ENCODE measurements around the gene CDH1. TPM values are rescaled to one million over a fixed set of nuclear protein-coding genes. Genes with fewer than 3 reads are reported as not detected.

Gene CDH1
- total RNA-seq, 1 donor from 2014 or later, result under 0.01 TPM

DNA sequence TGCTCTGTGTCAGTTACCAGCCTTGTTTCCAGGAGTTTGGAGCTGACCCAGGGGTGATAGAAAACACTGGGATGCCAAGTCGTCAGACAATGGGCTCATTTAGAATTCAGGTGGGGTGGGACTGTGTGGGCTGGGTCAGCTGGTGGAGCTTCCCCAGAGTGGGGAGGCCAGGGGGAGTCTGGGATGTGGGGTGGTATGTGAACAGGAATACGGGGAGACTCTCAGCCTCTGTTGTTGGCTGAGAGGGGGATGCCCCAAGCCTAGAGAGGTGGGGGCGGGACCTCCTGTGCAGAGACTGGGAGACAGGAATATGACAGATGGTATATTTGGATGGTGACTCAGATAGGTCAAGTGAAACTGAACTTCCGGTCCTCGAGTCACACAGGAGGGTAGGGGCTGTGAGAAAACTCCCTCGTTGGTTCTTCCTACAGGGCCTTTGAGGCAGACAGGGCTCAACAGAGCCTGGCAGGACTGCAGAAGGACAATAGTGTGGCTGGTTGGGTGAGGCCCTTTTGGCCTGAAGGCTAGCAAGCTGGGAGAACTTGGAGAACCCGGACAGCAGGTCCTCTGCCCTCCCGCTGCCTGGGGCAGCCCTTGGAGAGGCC is 23.7 kb downstream of the CDH1 start:
- DNase-seq (ENCODE audit: low read depth, low spot score), result no peak

DNA sequence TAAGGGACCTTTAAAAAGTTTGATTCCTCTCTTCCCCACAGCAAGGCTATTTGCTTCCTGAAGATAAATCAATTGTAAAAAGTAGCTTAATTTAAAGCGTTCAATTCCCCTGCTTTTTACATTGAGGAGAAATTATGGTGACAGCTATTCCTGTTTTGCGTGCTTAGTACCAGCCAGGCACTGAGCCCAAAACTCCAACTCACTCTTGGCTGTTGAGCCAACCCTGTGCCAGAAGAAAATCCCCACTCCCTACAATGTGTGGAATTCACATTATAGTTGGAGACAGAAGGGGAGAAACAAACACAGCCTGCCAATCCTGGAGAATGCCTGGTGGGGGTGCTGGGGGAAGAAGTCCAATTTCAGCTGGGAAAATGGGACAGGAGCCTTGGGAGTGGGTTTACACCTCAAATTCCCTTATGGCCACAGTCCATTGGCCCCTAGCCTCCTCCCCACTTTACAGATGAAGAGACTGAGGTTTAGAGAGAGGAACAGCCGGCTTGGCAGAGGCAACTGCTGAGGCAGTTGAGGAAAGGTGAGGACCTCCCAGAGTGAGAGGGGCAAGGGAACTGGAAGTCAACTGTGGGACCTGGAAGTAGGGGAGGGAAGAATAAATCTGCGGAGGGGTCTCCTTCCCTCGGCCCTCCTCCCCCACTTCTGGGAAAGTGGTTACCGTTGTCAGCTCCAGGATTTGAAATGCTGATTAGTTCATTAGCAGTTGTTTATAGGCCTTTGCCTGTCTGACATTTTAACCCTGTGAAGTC is 26.1 kb downstream of the CDH1 start:
- DNase-seq (ENCODE audit: low read depth, low spot score), result no peak

DNA sequence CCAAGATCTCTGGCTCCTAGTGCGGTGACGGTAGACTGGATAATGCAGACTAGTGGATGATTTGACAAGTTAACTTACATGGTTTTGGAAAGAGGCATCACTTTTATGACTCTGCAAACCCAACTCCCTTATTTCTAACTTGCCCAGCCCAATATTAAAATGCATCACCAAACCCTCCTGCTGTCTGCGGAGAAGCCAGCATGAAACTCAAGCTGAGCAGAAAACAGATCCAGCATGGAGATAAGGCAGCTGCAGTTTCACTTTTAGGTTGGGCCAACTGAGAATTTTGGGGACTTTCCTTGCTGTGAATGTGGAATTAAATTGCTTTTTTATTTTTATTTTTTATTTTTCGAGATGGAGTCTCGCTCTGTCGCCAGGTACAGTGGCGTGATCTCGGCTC is 27.8 kb downstream of the CDH1 start:
- DNase-seq (ENCODE audit: low read depth, low spot score), result no peak

DNA sequence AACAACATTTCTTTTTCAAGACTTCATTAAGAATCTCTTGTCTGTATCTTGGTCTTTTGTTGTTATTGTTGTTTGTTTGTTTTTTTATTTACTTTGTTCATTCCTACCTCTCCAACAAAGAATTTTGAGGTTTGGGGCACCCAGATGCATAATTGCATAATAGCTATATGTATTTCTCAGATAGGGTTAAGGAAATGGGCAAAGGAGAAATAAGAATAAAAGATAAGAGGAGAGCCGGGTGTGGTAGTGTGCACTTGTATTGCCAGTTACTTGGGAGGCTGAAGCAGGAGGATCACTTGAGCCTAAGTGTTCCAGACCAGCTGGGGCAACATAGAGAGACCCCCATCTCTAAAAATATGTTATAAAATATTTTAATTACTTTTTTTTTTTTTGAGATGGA is 30.5 kb downstream of the CDH1 start:
- DNase-seq (ENCODE audit: low read depth, low spot score), result no peak

DNA sequence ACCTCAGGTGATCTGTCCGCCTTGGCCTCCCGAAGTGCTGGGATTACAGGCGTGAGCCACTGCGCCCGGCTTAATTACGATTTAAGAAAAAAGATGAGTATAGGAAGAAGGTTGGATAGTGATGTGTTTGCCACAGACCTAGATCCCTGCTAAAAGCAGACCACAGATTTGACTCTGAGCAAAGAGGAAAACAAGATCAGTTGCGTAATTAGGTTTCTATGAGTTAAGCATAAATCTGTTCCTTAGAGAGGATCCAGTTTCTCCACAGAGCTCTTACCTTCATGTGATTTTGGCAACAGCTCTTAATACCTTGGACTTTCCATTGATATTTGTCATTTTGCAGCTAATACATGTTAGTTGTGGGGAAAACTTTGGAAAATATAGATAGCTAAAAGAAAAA is 31.1 kb downstream of the CDH1 start:
- no peak for DNase-seq (ENCODE audit: low read depth, low spot score)

DNA sequence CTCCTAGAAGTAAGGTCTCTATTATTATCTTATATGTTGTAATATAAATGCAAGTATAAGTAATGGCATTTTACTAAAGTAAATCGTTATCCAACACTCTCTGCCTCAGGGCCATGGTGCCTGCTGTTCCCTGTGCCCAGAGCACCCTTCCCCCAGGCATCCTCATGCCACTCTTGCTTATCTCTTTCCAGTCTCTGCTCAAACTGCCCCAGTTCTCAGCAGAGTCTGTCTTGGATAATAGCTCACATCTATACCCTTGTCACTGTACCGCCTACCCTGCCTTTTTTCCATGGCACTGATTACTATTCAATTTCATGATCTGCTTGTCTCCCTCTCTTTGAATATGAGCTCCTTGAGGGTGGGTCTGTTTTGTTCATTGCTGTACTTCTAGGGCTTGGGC is 31.7 kb downstream of the CDH1 start:
- DNase-seq (ENCODE audit: low read depth, low spot score), result no peak

DNA sequence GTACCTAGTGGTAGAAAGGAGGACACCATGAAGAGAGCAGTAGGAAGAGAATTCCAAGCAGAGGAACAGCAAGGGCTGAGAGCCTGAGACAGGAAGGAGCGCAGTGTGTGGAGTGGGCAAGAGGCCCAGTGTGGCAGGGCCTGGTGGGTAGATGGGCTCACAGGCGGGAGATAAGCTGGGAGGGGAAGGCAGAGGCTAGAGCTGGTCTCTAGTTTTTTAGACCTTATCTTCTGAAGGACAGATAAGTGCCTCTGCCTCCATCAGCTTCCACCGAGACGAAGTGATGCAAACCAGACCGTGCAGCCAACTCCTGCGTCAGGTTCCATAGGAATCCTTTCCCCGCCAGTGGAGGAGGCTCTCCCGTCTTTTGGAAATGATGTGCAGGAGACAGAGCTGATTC is 33.6 kb downstream of the CDH1 start:
- no peak for DNase-seq (ENCODE audit: low read depth, low spot score)

DNA sequence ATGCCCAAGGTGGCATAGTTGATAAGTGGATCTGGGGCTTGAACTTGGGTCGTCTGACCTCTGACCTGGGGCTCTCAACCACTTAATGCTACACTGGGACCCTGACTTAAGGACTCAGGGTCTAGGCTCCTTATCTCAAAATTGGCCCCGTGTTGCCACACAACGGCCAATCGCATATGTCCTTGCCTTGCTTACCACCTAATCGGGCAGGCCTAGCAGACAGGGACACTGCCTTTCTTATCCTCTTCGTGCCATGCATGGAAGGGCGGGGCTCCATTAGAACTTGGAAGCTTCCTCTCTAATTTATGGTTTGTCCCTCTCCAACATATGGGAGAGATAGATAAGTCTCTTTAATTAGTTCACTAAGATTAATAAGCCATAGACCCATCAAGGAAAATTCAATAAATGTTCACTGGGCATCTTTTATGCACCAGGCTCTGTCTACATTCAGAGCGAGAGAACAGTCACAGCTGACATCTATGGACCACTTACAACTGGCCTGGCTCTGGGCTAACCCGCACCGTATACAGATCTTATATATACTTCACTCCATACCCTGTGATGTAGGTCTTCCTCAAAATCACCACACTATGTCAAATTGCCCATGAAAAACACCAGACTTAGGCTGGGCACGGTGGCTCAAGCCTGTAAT is 35.1 kb downstream of the CDH1 start:
- no peak for DNase-seq (ENCODE audit: low read depth, low spot score)

DNA sequence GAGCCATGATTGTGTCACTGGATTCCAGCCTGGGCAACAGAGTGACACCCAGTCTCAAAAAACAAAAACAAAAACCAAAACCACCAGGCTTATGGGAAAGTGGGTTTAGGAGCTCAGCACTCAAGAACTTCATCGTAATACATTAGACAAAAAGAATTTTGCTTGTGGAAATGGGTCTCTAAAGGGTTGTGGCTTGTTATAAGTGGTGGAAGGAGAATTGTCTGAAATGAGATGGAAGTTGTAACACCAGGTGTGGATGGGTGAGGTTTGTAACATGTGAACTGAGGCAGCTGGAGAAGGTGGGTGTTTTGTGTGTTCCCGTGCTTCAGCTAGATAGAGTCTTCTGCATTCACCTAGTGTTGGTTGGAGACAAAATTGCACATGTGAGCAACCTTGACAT is 35.8 kb downstream of the CDH1 start:
- DNase-seq (ENCODE audit: low read depth, low spot score), result no peak

DNA sequence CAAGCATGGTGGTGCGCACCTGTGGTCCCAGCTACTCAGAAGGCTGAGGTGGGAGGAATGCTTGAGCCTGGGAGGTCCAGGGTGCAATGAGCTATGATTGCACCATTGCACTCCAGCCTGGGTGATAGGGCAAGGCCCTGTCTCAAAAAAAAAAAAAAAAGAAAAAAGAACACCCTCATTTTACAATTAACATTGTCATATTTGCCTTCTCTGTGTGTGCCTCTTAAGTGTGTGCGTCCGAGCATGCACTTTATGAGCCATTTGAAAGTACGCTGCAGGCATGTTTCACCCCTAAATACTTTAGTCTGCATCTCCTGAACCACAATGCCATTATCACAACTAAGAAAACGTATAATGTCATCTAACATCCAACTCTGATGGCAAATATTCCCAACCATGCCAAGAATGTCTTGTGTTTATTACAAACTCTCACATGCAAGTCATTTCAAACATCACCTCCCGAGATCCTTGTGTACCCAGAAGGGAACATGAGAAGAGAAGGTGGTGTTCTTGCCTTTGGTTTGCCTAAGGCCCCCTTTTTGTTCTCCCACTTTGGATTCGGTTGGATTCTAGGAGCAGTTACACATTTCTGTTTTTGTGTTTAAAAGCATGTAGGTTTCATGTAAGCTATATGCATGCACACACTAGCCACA is 38.0 kb downstream of the CDH1 start:
- no peak for DNase-seq (ENCODE audit: low read depth, low spot score)

DNA sequence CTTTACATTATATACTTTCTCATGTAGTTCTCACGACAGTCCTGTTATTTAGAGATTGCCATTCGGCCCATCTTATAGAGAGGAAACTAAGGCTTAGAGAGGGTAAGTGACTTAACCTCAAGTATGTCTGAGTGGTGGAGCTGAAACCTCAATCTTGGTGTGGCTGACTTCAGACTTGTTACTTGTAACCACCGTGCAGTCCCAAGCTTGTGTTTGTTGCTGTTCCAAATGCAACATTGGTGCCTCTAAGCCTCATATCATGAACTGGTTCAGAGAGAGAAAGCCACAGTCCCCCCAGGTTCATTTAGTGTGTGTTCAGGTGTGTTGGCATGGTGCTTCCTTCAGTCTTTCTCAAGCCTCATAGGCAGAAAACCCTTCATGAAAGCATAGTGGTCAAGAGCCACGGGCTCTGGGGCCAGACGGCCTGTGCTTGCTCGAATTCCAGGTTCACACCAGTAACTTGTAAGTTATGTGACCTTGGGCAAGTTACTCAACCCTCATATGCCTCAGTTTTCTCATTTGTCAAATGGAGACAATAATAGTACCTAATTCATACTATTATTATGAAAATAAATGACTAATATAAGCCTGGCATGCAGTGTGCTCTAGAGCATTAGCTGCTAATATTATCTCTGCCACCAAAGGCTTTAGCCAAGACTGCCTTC is 39.9 kb downstream of the CDH1 start:
- DNase-seq (ENCODE audit: low read depth, low spot score), result no peak

DNA sequence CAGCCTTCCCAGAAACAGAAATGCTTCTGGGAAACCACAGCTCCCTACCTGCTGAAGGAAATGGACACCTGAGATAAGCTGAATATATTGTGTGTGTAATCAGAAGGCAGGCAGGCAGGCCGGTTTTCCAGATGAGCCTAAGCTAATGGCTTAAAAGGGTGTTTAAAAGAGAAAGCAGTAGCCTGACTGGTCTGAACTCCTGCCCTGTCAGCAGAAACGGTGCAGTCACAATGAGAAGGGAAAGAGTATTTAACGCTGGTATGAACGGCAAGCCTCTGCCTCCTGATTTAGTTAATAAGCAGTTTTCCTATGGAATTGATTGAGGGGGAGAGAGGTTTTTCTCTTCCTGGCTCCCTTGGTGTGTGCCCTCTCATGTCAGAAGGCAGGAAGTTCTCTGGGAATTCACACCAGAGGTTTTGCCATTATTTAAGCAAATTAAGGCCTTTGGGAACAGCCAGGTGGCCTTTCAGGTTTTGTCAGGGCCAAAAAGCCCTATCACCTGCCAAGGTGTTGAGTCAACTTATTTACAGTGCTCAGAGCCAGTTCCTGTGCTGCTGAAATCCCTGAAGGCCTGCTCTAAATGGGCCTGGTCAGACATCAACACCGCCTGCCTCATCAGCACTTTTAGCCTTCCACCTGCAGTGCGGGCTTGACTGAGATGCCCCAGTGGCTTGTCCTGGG is 41.6 kb downstream of the CDH1 start:
- no peak for DNase-seq (ENCODE audit: low read depth, low spot score)

DNA sequence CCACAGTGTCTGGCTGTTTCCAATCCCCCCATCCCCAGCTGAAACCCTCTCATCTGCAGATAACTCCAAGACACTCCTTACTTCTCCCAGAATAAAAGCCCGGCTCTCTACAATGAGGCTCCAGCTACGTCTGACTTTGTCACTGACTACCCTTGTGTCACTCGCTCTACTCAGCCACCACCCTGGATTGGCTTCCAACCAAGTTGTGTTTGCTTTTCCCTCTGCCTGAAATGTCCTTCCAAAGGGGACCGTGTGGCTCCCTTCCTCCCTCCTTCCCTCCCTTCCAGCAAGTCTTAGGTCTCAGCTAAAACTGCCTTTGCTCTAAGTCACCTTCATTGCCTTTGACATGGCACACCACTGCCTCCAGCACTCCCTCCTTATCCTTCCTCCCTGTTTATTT is 42.8 kb downstream of the CDH1 start:
- DNase-seq (ENCODE audit: low read depth, low spot score), result no peak

DNA sequence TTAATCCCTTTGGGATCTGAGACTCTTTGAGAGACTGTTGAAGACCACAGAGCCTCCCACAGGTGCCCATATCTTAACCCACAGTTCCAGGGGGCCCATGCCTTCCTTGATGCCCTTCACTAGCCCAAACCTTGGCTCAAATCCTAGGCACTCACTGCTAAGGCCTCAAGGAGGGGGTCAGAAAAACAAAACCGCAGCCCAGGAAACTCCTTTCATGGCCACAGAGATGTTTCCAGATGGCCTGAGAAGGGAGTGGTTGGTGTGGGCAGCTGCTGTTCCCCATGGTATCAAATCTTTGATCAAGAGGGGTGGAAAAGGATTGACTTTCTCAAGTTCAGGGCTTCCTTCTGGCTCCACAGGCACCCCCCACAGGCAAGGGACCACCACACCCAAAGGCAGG is 44.7 kb downstream of the CDH1 start:
- no peak for DNase-seq (ENCODE audit: low read depth, low spot score)

DNA sequence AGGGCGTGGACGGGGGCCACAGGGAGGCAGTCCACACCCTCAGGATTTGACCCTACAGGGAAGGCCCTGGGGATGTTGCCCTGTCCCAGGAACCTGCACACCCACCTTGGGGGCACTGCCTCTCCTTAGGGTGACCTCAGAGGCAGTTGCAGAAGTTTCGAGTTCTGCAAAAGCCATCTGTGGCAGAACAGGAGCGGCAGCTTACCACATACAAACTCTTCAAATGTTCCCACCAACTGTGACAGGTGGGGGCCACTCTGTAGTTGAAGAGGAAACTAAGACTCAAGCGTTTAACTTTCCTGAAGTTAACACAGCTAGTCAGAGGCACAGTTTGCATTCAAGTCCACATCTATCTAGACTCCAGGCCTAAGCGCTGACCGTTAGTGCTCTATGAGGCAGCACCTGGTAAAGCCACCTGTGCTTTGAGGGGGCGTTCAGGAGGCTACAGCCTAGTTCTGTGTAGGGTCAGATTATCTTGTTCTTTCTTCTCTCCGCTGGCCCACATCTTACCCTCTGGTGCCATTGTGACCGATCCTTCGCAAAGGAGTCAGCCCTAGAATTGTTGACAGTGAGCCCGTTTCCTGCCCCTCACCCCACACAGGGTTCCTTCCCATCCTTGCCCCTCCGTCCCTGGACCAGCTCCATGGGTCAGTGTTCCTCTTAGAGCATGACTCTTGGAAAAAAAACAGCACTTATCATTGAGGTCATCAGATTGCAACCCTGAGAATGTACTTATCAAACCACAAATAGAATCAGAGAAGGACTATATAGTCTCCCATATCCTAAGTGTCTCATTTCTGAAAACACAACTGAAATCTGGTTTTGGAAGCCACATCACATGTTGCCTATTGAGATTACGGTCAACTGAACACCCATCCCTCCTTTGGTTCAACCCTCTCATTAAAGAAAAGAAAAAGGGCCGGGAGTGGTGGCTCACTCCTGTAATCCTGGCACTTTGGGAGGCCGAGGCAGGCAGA is 45.4 kb downstream of the CDH1 start:
- DNase-seq (ENCODE audit: low read depth, low spot score), result no peak

DNA sequence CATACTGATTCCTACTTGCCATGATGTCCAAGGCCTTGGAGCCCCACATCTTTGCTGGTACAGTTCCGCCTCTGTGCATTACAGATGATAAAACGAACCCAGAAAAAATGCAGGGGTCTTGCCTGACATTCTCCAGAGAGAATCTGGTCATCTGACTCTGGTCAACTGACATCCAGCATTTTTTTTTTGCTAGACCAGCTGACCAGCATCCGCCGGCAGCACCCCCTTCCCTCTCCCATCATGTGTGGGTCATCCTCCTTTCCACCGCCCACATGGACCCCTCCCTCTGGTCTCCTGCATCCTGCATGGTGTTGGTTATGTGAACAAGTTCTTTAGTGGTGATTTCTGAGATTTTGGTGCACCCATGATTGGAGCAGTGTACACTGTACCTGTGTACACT is 47.1 kb downstream of the CDH1 start:
- DNase-seq (ENCODE audit: low read depth, low spot score), result no peak

DNA sequence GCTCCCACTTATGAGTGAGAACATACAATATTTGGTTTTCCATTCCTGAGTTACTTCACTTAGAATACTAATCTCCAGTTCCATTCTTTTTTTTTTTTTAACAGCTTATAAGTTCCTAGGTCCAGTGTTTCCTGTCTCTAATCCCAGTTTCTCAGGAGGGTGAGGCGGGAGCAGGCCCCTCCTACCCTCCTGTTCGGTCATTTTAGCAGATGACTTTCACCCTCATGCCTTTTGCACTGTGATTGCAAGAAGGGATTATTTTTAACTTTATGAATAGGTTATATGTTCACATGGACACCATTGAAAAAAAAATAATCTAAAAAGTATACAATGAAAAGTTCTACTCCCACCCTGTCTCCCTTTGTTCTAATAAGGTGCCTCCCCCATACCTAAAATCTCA is 47.6 kb downstream of the CDH1 start:
- no peak for DNase-seq (ENCODE audit: low read depth, low spot score)

DNA sequence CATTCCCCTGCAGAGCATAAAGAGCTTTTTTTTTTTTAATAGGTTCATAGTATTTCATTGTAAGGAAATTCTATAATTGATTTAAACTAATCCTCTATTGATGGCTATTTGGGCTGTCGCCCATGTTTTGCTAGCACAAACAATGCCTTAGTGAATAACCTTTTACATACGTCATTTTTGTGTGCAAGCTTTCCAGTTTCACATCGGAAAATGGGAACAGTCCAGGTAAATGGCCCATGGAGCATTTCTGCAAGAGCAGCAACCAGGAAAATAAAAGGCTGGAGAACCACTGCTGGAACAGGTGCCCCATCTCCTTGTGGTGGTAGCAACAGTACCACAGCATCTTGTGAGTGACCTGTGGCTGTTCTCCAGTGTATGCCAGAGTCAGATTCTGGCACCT is 48.6 kb downstream of the CDH1 start:
- DNase-seq (ENCODE audit: low read depth, low spot score), result no peak

DNA sequence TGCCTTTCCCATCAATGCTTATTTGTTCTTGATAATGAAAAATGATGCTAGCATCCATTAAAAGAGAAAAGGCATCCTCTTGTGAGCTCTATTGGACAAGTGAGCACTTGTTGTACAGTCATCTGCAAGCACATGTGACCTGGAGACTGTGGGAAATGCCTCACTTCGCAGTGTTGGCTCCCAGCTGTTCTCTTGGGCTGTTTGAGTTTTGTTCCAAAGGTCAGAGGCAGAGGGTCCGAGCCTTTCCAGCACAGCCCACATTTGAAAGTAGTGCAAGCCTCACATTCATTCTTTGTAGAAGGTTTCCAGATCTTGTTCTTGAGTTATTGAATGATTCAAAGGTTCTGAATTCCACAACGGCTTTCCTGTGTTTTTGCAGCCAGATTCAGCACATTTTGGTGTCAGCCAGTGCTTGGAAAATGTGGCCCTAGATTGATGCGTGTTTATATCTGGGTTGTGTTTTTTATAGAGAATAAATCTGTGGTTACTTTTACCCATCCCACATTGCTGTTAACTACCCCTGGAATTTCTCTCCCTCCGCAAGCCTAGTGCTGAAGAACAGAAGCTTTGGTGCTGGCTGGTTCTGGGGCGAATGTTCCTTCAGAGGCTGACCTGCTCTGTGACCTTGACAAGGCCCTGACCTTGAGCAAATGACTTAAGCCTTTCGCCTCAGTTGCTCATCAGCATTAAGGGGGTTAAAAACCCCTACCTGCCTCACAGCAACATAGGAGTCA is 49.8 kb downstream of the CDH1 start:
- DNase-seq (ENCODE audit: low read depth, low spot score), result no peak

Measured in pulmonary artery endothelial cell (primary cell).